Measurements from ENCODE around the gene KIF26A.

GRCh38 chr14:104116288-104116755 lies 22.1 kb upstream of the KIF26A start:
- no peak for TF ChIP-seq CTCF (IDR thresholded peaks at IDR 0.05; ENCODE audit: poor library complexity)
- TF ChIP-seq EZH2phosphoT487 (IDR thresholded peaks at IDR 0.05; ENCODE audit: low read depth, severe bottlenecking, unreplicated experiment), result no peak

Data from hepatocyte (in vitro differentiated cells).